Stomach (tissue), 4 donors: ENCODE data around the gene FREM3.

Experiments
- EP300 ChIP-seq: sonication (generic); formaldehyde crosslinking; IDR thresholded peaks from one replicate; pipeline ENCODE4 v1.6.1; 2017; ENCODE audit warnings: antibody characterized with exemption
- POLR2A ChIP-seq, 4 donors: fragments of 450-650 bp; IDR thresholded peaks; one replicate each; pipeline ENCODE4 v1.6.1; 2016; ENCODE audit warnings: antibody characterized with exemption in 4 of 4, control low read depth in 2 of 4, mild to moderate bottlenecking in 1 of 4, moderate library complexity in 1 of 4
- POLR2AphosphoS5 ChIP-seq, 3 donors: sonication (generic); formaldehyde crosslinking; IDR thresholded peaks; one replicate each; pipeline ENCODE4 v1.6.1; 2016; ENCODE audit warnings: antibody characterized with exemption in 3 of 3
- TF ChIP-seq, protein P1 (sequence below), 7 experiments: fragments of 450-650 bp in 4 of 7; fragments of 200-600 bp in 3 of 7; sonication (generic) in 3 of 7; IDR thresholded peaks; one replicate each; pipeline ENCODE4 v1.5.1; 2016 to 2019; ENCODE audit warnings: antibody characterized with exemption in 7 of 7, control low read depth in 2 of 7, mild to moderate bottlenecking in 1 of 7

DNA sequence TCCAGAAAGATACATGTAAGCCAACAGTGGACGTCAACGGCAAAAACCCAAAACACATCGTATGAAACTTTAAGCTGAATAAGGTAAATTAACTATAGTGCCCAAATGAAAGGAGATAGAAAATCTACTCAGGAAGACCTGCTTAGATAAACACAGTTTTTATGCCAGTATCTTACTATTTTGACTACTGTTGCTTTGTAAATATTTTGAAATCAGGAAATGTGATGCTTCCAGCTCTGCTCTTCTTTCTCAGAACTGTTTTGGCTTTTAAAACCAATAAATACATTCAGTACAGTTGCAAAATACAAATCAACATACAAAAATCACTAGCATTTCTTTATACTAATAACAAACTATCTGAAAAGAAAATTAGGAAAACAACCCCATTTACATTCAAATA, 103.2 kb downstream of the FREM3 start:
- TF ChIP-seq, protein P1, sequence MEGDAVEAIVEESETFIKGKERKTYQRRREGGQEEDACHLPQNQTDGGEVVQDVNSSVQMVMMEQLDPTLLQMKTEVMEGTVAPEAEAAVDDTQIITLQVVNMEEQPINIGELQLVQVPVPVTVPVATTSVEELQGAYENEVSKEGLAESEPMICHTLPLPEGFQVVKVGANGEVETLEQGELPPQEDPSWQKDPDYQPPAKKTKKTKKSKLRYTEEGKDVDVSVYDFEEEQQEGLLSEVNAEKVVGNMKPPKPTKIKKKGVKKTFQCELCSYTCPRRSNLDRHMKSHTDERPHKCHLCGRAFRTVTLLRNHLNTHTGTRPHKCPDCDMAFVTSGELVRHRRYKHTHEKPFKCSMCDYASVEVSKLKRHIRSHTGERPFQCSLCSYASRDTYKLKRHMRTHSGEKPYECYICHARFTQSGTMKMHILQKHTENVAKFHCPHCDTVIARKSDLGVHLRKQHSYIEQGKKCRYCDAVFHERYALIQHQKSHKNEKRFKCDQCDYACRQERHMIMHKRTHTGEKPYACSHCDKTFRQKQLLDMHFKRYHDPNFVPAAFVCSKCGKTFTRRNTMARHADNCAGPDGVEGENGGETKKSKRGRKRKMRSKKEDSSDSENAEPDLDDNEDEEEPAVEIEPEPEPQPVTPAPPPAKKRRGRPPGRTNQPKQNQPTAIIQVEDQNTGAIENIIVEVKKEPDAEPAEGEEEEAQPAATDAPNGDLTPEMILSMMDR (IDR thresholded peaks at IDR 0.05) = no peak
- TF ChIP-seq POLR2AphosphoS5 (IDR thresholded peaks at IDR 0.05) (no peak), EP300 (no peak), POLR2A (IDR thresholded peaks at IDR 0.05) (no peak)
